OCI-LY3 (cell line): ENCODE measurements around the gene TPSD1.

Experiments
- H2AFZ ChIP-seq: fragments of 200-600, 300-600 bp; shearing (Covaris generic); 2 replicates; pipeline ENCODE4 v1.6.0; 2014; ENCODE audit warnings: antibody characterized with exemption, low read depth, low read length
- H3K27ac ChIP-seq: fragments of 200-600, 300-600 bp; sonication (generic); 2 replicates; pipeline ENCODE4 v1.5.1; 2014; ENCODE audit warnings: mild to moderate bottlenecking, low read length, moderate library complexity, mixed read lengths
- H3K27me3 ChIP-seq: fragments of 200-600, 300-600 bp; sonication (generic); 2 replicates; pipeline ENCODE4 v1.6.1; 2014; ENCODE audit warnings: low read depth, low read length, mixed read lengths
- H3K36me3 ChIP-seq: fragments of 200-600, 300-600 bp; sonication (generic); replicated peaks from 2 replicates; pipeline ENCODE3; 2014; ENCODE audit warnings: low read depth, low read length, mixed read lengths
- H3K4me1 ChIP-seq: fragments of 300-600, 200-600 bp; sonication (generic); 2 replicates; pipeline ENCODE4 v1.6.1; 2014; ENCODE audit warnings: low read length, mixed read lengths
- H3K4me2 ChIP-seq: fragments of 200-600, 300-600 bp; sonication (generic); 2 replicates; pipeline ENCODE4 v1.6.1; 2014; ENCODE audit warnings: low read length, mixed read lengths
- H3K4me3 ChIP-seq: fragments of 300-600, 200-600 bp; sonication (generic); 2 replicates; pipeline ENCODE4 v1.5.1; 2014; ENCODE audit warnings: antibody characterized with exemption, mild to moderate bottlenecking, low read length, moderate library complexity
- H3K79me2 ChIP-seq: fragments of 300-600, 200-600 bp; shearing (Covaris generic); 2 replicates; pipeline ENCODE4 v1.6.1; 2014; ENCODE audit warnings: mild to moderate bottlenecking, low read length, mixed read lengths
- H3K9ac ChIP-seq: fragments of 300-600, 200-600 bp; shearing (Covaris generic); 2 replicates; pipeline ENCODE4 v1.6.0; 2014; ENCODE audit warnings: mild to moderate bottlenecking, low read length, moderate library complexity
- H3K9me3 ChIP-seq: fragments of 200-600, 300-600 bp; shearing (Covaris generic); 2 replicates; pipeline ENCODE4 v1.6.1; 2014; ENCODE audit warnings: low read length, mixed read lengths; ENCODE audit not compliant: insufficient read depth
- H4K20me1 ChIP-seq: fragments of 200-600, 300-600 bp; sonication (generic); 2 replicates; pipeline ENCODE4 v1.6.1; 2016; ENCODE audit warnings: low read length, mixed read lengths; ENCODE audit not compliant: insufficient read depth
- EZH2phosphoT487 ChIP-seq: fragments of 200-600 bp; shearing (Covaris generic); IDR thresholded peaks from 2 replicates; pipeline ENCODE4 v1.6.1; 2018; ENCODE audit warnings: antibody characterized with exemption, mixed run types, low read depth
- TF ChIP-seq, protein P1 (sequence below): fragments of 200-600, 300-600 bp; sonication (generic); IDR thresholded peaks from 2 replicates; pipeline ENCODE4 v1.5.1; 2014; ENCODE audit warnings: antibody characterized with exemption, low read length, low read depth

Gene TPSD1

DNA sequence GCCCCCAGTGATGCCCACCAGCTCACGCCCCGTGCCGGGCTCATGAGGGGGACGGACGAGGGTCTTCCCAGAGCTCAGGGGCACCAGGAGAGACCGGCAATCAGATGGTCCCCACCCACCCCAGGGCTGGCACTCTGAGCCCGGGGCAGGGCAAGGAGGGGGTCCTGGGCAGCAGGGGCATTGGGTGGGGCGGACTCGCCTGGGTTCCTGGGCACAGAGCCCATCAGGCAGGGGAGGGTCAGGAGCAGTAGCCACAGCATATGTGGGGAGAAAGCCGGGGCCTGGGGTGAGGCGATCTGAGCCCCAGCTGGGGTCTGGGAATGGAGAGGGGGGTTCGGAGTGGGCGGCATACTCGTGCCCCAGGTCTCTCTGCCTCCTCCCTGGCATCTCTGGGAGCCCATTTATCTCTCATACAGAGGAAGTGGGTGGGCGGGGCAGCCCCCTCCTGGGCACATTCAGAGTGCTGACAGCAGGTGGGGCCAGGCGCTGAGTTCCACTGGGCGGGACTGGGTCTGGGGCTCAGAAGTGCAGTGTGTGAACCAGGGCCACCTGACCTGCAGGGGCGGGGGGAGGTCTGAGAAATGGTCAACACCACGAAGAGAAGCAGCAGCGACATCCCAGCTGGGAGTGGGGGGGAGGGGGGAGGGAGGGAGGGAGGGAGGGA is 33.1 kb downstream of the TPSD1 start:
- Histone ChIP-seq H3K79me2 (no peaks in the 10 kb centered on the region), H3K27ac (no peak overlapping the region), H3K36me3 (no peaks in the 10 kb centered on the region), H3K9ac (no peak overlapping the region), H4K20me1 (no peaks in the 10 kb centered on the region), H2AFZ (no peak overlapping the region), H3K4me1 (no peaks in the 10 kb centered on the region), H3K27me3 (peaks cover 3% of the 10 kb centered on the region; the same call in 1 of the 2 replicates), H3K4me3 (no peak overlapping the region), H3K4me2 (no peak overlapping the region), H3K9me3 (no peaks in the 10 kb centered on the region)
- no peak for TF ChIP-seq EZH2phosphoT487
- TF ChIP-seq, protein P1, sequence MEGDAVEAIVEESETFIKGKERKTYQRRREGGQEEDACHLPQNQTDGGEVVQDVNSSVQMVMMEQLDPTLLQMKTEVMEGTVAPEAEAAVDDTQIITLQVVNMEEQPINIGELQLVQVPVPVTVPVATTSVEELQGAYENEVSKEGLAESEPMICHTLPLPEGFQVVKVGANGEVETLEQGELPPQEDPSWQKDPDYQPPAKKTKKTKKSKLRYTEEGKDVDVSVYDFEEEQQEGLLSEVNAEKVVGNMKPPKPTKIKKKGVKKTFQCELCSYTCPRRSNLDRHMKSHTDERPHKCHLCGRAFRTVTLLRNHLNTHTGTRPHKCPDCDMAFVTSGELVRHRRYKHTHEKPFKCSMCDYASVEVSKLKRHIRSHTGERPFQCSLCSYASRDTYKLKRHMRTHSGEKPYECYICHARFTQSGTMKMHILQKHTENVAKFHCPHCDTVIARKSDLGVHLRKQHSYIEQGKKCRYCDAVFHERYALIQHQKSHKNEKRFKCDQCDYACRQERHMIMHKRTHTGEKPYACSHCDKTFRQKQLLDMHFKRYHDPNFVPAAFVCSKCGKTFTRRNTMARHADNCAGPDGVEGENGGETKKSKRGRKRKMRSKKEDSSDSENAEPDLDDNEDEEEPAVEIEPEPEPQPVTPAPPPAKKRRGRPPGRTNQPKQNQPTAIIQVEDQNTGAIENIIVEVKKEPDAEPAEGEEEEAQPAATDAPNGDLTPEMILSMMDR, result no peak

DNA sequence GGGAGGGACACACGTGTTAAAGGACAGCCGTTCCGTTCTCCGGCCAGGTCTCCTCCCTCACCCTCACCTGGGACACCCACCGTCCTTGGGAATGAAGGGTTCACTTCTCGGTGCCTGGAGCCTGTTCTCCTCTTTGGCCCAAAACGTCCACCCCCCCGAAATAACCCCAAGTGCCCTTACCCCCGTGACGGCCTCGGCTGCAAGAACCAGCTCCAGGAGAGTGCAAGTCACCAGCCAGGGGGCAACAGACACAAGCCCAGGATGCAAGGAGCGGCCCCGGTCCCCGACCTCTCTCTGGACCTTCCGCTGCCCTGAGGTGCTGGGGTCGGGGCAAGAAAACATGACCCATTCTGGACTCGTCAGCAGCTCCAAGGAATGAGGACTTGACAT is 33.6 kb downstream of the TPSD1 start:
- Histone ChIP-seq H3K9ac (no peak overlapping the region), H3K36me3 (no peaks in the 10 kb centered on the region), H3K4me3 (no peak overlapping the region), H3K27me3 (peaks cover 6% of the 10 kb centered on the region; the same call in 1 of the 2 replicates), H2AFZ (no peak overlapping the region), H3K27ac (no peak overlapping the region), H4K20me1 (no peaks in the 10 kb centered on the region), H3K4me2 (no peak overlapping the region), H3K4me1 (no peaks in the 10 kb centered on the region), H3K9me3 (no peaks in the 10 kb centered on the region), H3K79me2 (no peaks in the 10 kb centered on the region)
- no peak for TF ChIP-seq EZH2phosphoT487
- TF ChIP-seq, protein P1, result no peak

DNA sequence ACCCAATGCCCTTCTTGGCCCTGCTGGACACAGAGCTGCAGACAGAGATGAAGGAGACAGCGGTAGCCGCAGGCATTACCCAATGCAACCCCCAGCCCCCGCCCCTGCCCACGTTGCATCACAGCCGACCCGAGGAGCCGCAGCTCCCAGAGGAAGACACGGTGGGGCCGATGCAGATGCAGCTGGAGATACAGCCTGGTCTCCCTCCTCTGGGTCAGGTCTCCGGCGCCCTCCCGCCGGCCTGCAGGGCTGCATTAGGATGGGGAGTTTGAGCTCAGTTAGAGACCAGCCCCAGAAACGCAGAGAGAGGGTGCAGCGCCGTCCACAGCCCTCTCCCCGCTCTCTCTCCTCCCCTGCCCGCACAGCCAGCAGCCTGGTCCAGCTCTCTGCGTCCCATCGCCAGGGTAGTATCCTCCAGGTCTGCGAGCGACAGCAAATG is 34.2 kb downstream of the TPSD1 start:
- peaks cover 6% of the 10 kb centered on the region; the same call in 1 of the 2 replicates for H3K27me3 ChIP-seq
- H4K20me1 ChIP-seq, result no peaks in the 10 kb centered on the region
- no peaks in the 10 kb centered on the region for H3K79me2 ChIP-seq
- no peak overlapping the region for H3K9ac ChIP-seq
- H3K27ac ChIP-seq, result no peak overlapping the region
- TF ChIP-seq EZH2phosphoT487, result no peak
- TF ChIP-seq, protein P1, result no peak
- H3K4me3 ChIP-seq, result no peak overlapping the region
- H3K4me1 ChIP-seq, result no peaks in the 10 kb centered on the region
- H2AFZ ChIP-seq, result no peak overlapping the region
- no peaks in the 10 kb centered on the region for H3K36me3 ChIP-seq
- H3K9me3 ChIP-seq, result no peaks in the 10 kb centered on the region
- H3K4me2 ChIP-seq, result no peak overlapping the region

DNA sequence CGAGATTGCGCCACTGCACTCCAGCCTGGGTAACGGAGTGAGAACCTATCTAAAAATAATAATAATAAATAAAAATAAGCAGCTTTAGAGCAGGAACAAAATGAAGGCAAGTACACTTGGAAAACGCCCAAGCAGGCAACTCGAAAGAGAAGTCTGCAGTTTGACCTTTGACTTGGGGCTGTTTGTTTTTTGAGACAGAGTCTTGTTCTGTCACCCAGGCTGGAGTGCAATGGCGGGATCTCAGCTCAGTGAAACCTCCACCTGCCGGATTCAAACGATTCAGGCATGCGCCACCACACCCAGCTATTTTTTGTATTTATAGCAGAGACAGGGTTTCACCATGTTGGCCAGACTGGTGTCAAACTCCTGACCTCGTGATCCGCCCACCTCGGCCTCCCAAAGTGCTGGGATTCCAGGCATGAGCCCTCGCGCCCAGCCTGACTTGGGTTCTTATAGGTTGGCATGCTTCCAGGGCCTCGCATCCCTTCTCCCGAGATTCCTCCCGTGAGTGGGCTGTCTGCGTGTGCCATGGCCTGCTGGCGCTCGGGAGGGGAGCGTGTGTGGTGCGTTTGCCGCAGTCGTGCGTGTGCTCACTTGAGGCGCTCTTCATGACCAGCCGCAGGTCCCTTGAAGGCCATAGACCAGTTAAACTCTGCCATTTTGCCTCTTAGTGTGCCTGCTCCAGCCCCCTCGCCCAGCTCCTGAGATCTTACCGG is 35.1 kb downstream of the TPSD1 start:
- no peaks in the 10 kb centered on the region for H3K79me2 ChIP-seq
- TF ChIP-seq, protein P1, result no peak
- no peak for TF ChIP-seq EZH2phosphoT487
- H3K4me3 ChIP-seq, result no peak overlapping the region
- no peak overlapping the region for H2AFZ ChIP-seq
- no peak overlapping the region for H3K4me2 ChIP-seq
- H4K20me1 ChIP-seq, result no peaks in the 10 kb centered on the region
- no peaks in the 10 kb centered on the region for H3K36me3 ChIP-seq
- no peaks in the 10 kb centered on the region for H3K9me3 ChIP-seq
- H3K27ac ChIP-seq, result no peak overlapping the region
- peaks cover 4% of the 10 kb centered on the region for H3K4me1 ChIP-seq
- H3K27me3 ChIP-seq, result peaks cover 6% of the 10 kb centered on the region; the same call in 1 of the 2 replicates
- no peak overlapping the region for H3K9ac ChIP-seq
